ENCODE data around the gene ADAMTS12. TPM values are rescaled to one million over a fixed set of nuclear protein-coding genes. Genes with fewer than 3 reads are reported as not detected.
"Not testable (repeated sequence)": the region's sequence is repeated elsewhere in the genome, so short reads cannot be mapped to it uniquely, and the experiment has no call there.

ADAMTS12 gene
- total RNA-seq, 1 experiment from 2014 or later = not detected

GRCh38 chr5:33523208-33523771, 368.5 kb downstream of the ADAMTS12 start:
- DNase-seq (ENCODE audit: low read depth, low spot score) = no peak
- in situ Hi-C loops (cut with HindIII; ENCODE audit: low pct_unique_long_range_greater_than_20kb, low sequenced_read_pairs) = no loop called here

- no peak for DNase-seq (ENCODE audit: low read depth, low spot score)
- in situ Hi-C loops (cut with HindIII; ENCODE audit: low pct_unique_long_range_greater_than_20kb, low sequenced_read_pairs) = no loop called here
These were observed 375.4 kb downstream of the ADAMTS12 start for GRCh38 chr5:33516421-33516820.

DNA sequence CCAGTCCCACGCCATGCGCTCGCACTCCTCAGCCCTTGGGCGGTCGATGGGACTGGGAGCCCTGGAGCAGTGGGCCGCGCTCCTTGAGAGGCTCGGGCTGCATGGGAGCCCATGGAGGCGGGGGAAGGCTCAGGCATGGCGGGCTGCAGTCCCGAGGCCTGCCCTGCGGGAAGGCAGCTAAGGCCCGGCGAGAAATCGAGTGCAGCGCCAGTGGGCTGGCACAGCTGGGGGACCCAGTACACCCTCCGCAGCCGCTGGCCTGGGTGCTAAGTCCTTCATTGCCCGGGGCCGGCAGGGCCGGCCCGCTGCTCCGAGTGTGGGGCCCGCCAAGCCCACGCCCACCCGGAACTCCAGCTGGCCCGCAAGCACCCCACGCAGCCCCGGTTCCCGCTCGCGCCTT, 376.4 kb downstream of the ADAMTS12 start:
- in situ Hi-C loops (cut with HindIII; ENCODE audit: low pct_unique_long_range_greater_than_20kb, low sequenced_read_pairs) = not testable (repeated sequence)

DNA sequence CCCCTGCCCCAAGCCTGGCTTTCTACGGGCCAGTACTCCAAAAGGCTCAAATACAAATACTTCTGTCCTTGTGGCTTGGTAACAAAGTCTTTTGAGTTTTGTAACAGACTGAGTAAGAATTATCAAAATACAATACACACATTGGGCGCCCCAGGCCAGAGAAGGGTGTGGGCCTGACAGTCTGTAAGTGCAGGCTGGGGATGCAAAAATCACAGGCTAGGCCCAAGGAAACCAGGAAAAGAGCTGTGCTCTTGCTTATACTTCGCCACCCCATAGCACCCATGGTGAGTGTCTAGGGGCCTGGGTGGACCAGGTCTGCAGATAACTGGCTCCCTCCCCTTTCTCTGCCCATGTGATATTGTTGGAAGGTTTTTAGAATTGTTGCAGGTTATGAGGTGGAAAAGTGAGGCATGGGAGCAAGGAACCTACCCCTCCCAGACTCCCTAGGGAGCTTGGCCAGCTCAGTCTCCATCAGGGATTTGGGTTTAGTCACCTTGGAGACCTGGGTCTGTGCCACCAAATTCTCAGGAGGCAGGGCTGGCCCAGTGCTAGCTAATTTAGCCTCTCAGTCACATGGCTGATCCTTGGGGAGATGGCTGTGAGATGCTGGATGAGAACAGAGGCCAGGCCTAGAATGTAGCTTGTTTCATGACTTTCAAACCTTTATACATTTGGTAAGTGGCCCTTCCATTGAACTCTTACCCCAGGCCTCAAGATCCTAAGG, 378.2 kb downstream of the ADAMTS12 start:
- no peak for DNase-seq (ENCODE audit: low read depth, low spot score)
- in situ Hi-C loops (cut with HindIII; ENCODE audit: low pct_unique_long_range_greater_than_20kb, low sequenced_read_pairs) = no loop called here

More for the DNA sequence above, 376.4 kb downstream of the ADAMTS12 start:
- DNase-seq (ENCODE audit: low read depth, low spot score) = not testable (repeated sequence)

- in situ Hi-C loops (cut with HindIII; ENCODE audit: low pct_unique_long_range_greater_than_20kb, low sequenced_read_pairs) = no loop called here
- DNase-seq (ENCODE audit: low read depth, low spot score) = no peak
These were observed 382.8 kb downstream of the ADAMTS12 start for GRCh38 chr5:33509036-33509435.

- in situ Hi-C loops (cut with HindIII; ENCODE audit: low pct_unique_long_range_greater_than_20kb, low sequenced_read_pairs) = no loop called here
- no peak for DNase-seq (ENCODE audit: low read depth, low spot score)
These were observed 384.4 kb downstream of the ADAMTS12 start for GRCh38 chr5:33507426-33507825.

DNA sequence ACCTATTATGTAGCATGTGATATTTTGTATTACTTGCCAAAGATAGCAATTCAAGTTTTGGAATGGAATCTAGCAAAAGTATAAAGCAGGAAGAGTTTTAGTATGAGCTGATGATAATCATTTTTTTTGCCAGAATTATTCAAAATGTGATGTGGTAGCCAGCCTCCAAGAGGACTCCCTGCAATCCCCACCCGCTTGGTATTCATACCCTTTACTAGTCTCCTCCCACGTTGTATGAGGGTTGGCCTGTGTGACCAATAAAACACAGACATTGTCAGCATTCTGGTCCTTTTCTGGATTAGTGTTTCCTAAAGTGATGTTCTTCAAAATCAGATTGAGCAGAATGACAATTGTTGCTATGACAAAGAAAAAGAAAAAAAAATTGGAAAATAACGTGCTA, 387.2 kb downstream of the ADAMTS12 start:
- DNase-seq (ENCODE audit: low read depth, low spot score) = no peak
- in situ Hi-C loops (cut with HindIII; ENCODE audit: low pct_unique_long_range_greater_than_20kb, low sequenced_read_pairs) = no loop called here

- in situ Hi-C loops (cut with HindIII; ENCODE audit: low pct_unique_long_range_greater_than_20kb, low sequenced_read_pairs) = no loop called here
- DNase-seq (ENCODE audit: low read depth, low spot score) = no peak
These were observed 389.9 kb downstream of the ADAMTS12 start for GRCh38 chr5:33501899-33502298.

DNA sequence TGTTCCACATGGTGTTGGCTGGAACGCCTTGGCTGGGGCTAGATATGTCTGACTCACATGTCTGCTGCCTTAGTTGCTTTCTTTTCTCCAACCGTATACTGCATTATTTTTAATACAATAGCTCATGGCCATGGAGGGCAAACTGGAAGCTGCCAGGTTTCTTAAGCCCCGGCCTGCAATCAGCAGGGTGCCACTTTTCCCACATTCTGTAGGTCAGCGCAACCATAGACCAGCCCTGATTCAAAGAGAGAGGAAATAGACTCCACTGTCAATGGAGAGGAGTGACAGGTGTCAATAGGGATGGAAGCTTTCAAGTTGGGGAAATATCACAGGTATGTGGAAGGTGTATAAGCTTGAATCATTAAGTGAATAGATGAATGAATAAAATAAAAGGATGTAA, 390.5 kb downstream of the ADAMTS12 start:
- DNase-seq (ENCODE audit: low read depth, low spot score) = no peak
- in situ Hi-C loops (cut with HindIII; ENCODE audit: low pct_unique_long_range_greater_than_20kb, low sequenced_read_pairs) = no loop called here

GRCh38 chr5:33494466-33494865, 397.3 kb downstream of the ADAMTS12 start:
- in situ Hi-C loops (cut with HindIII; ENCODE audit: low pct_unique_long_range_greater_than_20kb, low sequenced_read_pairs) = no loop called here
- no peak for DNase-seq (ENCODE audit: low read depth, low spot score)

GRCh38 chr5:33491941-33492340, 399.8 kb downstream of the ADAMTS12 start:
- in situ Hi-C loops (cut with HindIII; ENCODE audit: low pct_unique_long_range_greater_than_20kb, low sequenced_read_pairs) = no loop called here
- DNase-seq (ENCODE audit: low read depth, low spot score) = peak; percentile 78

DNA sequence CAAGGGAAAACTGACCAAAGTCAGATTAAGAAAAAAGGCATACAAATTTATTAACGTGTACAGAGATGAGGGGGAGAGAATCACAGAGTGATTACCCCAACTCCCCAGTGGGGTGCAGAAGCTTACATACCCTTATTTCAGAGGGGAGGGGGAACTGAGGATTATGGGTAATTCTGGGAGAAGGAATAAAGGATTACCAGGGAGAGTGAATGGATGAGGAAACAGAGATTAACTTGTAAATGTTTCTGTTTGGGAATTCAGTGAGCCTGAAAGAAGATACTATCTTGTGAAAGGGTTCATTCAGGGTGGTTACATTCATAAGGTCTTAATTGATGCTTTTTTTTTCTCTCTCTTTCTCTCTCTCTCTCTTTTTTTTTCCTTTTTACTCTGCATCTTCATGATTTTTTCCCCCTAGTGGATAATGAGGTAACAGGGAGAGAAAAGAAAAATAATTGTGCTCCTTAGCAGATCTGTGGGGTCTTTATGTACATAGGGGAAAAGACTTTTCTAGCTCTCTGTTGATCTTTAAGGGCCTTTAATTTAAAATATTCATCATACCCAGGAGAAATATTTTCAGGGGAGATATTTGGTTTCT, 401.6 kb downstream of the ADAMTS12 start:
- in situ Hi-C loops (cut with HindIII; ENCODE audit: low pct_unique_long_range_greater_than_20kb, low sequenced_read_pairs) = no loop called here
- DNase-seq (ENCODE audit: low read depth, low spot score) = peak; percentile 80

GRCh38 chr5:33489481-33490067, 402.2 kb downstream of the ADAMTS12 start:
- DNase-seq (ENCODE audit: low read depth, low spot score) = no peak
- in situ Hi-C loops (cut with HindIII; ENCODE audit: low pct_unique_long_range_greater_than_20kb, low sequenced_read_pairs) = no loop called here

DNA sequence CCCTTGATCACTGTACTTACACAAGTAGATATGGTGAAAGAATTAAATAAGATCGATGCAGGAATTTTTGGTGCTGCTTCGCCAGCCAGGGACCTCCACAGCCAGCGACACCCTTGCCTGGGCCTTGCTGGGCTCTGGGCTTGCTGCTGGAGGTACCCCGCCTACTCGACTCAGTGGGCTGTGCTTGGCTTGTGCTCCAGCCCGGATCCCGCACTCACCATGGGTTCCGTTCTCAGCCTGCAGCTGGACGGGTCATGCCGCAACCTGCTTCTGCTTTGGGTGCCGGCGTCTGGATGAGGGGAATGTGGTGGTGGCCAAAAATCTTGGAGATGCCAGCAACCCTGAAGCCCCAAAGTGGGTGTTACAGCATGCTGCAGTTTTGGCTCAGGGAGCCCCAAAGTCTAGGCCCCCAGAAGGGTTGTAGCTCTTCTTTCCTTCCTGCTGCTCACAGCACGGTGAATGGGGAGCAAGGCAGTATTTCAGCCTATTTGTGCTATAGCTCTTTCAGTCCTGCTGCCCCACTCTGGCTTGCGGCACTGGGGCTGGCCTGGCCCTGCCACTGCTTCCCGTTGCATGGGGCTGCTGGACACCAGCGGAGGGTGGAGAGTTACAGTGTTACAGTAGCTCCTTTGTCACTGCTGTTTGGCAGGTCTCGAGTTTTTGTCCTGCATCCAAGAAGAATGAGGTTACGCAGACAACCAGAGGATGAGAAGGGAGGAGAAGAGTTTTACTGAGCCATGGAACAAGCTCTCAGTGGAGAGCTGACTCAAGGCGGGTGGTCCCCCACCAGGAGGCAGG, 403.0 kb downstream of the ADAMTS12 start:
- peak; percentile 33 for DNase-seq (ENCODE audit: low read depth, low spot score)
- in situ Hi-C loops (cut with HindIII; ENCODE audit: low pct_unique_long_range_greater_than_20kb, low sequenced_read_pairs) = no loop called here

- no peak for DNase-seq (ENCODE audit: low read depth, low spot score)
- in situ Hi-C loops (cut with HindIII; ENCODE audit: low pct_unique_long_range_greater_than_20kb, low sequenced_read_pairs) = no loop called here
These were observed 404.6 kb downstream of the ADAMTS12 start for GRCh38 chr5:33487236-33487635.

GRCh38 chr5:33482335-33482734, 409.5 kb downstream of the ADAMTS12 start:
- in situ Hi-C loops (cut with HindIII; ENCODE audit: low pct_unique_long_range_greater_than_20kb, low sequenced_read_pairs) = no loop called here
- no peak for DNase-seq (ENCODE audit: low read depth, low spot score)

- in situ Hi-C loops (cut with HindIII; ENCODE audit: low pct_unique_long_range_greater_than_20kb, low sequenced_read_pairs) = no loop called here
These were observed 410.9 kb downstream of the ADAMTS12 start for GRCh38 chr5:33480876-33481275.

DNA sequence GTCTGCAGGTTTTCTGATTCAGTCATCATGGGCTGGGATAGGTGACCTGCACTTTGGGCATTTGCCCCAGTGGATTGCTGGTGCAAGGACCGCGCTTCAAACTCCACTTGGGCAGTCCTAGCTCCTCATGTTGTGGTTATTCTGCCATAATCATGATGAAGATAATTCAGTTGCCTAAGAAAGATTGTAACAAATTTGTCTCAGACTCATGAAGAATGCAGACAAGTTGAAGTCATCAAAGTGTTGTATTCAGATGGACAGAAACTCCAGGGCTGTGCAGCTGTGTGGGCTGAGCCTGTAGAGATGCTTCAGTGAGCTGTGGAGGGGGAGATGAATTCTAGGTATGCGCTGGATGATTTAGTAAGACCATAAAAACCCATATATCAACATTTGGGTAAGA, 412.5 kb downstream of the ADAMTS12 start:
- DNase-seq (ENCODE audit: low read depth, low spot score) = no peak
- in situ Hi-C loops (cut with HindIII; ENCODE audit: low pct_unique_long_range_greater_than_20kb, low sequenced_read_pairs) = no loop called here

More at GRCh38 chr5:33480876-33481275, 410.9 kb downstream of the ADAMTS12 start:
- DNase-seq (ENCODE audit: low read depth, low spot score) = no peak
